Brain microvascular endothelial cell (primary cell): ENCODE measurements around the gene PCCB.
A peak's percentile ranks its signal among the peaks of the same experiment; 100 is the strongest.
"Not testable (repeated sequence)": the region's sequence is repeated elsewhere in the genome, so short reads cannot be mapped to it uniquely, and the experiment has no call there.

Experiments used
- DNase-seq: peaks from one replicate; pipeline ENCODE4 v3.0.0-alpha.2; 2020
- H3K27ac ChIP-seq: fragments of 250-450 bp; sonication (Bioruptor Pico); 2 replicates; pipeline ENCODE4 v1.5.1; 2020; ENCODE audit warnings: mild to moderate bottlenecking, moderate library complexity
- H3K27me3 ChIP-seq: fragments of 250-450 bp; sonication (Bioruptor Pico); replicated peaks from 2 replicates; pipeline ENCODE4 v1.5.1; 2020; ENCODE audit warnings: mild to moderate bottlenecking
- H3K36me3 ChIP-seq: fragments of 250-450 bp; sonication (Bioruptor Pico); replicated peaks from 2 replicates; pipeline ENCODE4 v1.5.1; 2020; ENCODE audit warnings: mild to moderate bottlenecking
- H3K4me3 ChIP-seq: 2 replicates; pipeline ENCODE4 v1.5.1; 2011; ENCODE audit warnings: low read depth, mild to moderate bottlenecking, control low read depth, low read length, moderate library complexity
- CTCF ChIP-seq: IDR thresholded peaks from 2 replicates; pipeline ENCODE4 v1.5.1; 2011; ENCODE audit warnings: low read depth, mild to moderate bottlenecking, moderate library complexity, low read length, control low read depth, inconsistent platforms; ENCODE audit errors: missing control alignments
- in situ Hi-C: cut with HindIII; loops from 2 replicates; pipeline ENCODE4 v1.10.0; 2017; ENCODE audit warnings: low sequenced_read_pairs, low pct_ligation_motif_present

The PCCB gene

DNA sequence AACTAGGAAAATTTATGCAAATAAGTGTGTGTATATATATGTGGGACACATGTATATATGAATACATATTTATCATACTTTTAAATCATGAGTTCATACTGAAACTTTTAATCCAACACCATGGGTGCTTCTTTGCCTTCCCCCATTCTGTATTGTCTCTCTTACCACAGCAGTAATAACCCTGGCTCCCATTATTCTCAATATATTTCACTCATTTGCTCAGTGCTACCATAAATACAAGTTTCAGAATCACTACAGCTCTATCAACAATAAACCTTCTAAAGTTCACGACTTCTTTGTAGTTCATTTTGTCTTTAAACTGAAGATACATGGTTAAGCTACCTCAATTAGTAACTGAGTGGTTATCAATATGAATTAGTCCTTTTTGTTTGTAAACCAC lies 82.2 kb downstream of the PCCB start:
- Histone ChIP-seq H3K4me3 (no peak overlapping the region), H3K27me3 (no peaks in the 10 kb centered on the region), H3K36me3 (peaks cover 6% of the 10 kb centered on the region), H3K27ac (no peak overlapping the region)
- no peak for DNase-seq
- no peak for TF ChIP-seq CTCF
- in situ Hi-C loops = no loop called here

DNA sequence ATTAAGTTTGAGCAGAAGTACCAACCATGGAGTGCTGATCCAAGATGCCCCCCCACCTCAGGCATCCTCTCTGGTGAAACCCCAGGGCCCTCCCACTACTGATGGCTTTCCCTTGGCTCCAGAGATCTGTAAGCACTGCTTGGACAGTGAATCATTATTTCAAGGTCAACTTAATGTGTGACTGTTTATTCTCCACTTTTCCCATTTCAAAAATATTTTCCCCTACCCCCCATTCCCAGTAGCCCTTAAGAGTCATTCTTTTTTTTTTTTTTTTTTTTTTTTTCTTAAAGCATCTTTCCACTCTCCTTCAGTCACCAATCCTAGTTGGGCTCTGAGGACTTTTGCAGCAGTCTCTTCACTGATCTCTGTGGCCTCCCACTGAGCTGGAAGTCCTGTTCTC lies 82.6 kb downstream of the PCCB start:
- in situ Hi-C loops = no loop called here

DNA sequence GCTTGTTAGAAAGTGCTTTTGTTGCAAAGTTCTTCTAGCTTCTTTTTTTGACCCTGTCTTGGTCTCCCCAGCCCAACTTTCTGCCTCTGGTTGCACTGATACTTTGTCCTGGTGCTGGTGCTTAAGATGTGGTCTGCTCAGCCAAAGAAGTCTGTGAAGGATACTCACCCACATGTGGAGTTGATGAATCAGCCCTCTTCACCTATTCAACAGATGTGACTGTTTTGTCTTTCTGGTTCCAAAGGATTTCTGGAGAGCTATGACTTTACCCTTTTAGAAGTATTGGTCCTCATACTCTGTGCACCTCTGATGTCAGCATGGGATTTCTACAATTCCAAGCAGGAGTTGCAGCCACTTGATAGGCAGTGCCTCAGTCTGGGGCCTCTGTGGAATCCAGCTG lies 84.1 kb downstream of the PCCB start:
- TF ChIP-seq CTCF = no peak
- DNase-seq = no peak
- no peak overlapping the region for H3K27ac ChIP-seq
- no peak overlapping the region for H3K4me3 ChIP-seq
- H3K27me3 ChIP-seq = no peaks in the 10 kb centered on the region
- in situ Hi-C loops = no loop called here
- peaks cover 6% of the 10 kb centered on the region for H3K36me3 ChIP-seq

More for the DNA sequence above, 82.6 kb downstream of the PCCB start:
- H3K27ac ChIP-seq = no peak overlapping the region
- no peak overlapping the region for H3K4me3 ChIP-seq
- no peaks in the 10 kb centered on the region for H3K27me3 ChIP-seq
- DNase-seq = peak; percentile 48
- TF ChIP-seq CTCF = no peak
- peaks cover 6% of the 10 kb centered on the region for H3K36me3 ChIP-seq

GRCh38 chr3:136334726-136335125 lies 84.6 kb downstream of the PCCB start:
- H3K27ac ChIP-seq, H3K4me3 ChIP-seq, H3K27me3 ChIP-seq, H3K36me3 ChIP-seq, DNase-seq, in situ Hi-C loops: not testable (repeated sequence)

DNA sequence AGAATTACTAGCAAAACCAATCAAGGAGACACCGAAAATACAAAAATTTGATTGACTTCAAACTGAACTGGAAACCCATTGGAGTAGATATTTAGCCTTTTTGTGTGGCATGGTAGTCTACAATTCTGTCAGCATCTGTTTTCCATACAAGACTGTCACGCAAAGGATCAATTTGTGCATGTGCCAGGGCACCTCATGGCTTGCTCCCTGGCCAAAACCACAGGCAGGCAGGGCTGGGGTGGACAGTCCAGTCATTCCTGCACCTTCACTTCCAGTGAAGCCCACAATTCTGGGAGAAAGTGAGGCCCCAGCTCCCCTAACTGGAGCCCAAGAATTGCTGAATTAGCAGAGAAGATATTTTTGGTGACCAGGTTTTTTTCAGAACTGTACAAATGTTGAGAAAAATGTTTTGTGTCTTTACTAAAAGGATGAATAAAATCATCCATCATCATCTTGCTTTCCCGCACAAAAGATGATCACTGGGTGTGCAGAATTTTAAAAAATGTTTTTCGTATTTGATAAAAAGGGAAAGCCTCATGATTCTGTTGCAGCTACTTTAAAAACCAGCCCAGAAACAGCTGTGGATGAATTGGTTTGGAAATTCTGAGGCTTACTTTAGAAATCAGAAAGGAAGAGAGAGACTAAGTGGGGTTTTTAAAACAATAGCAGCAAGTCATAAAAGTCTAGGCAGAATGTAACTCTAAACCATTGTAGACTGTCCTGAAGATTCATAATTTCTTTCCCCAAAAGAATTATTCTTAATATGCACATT lies 86.4 kb downstream of the PCCB start:
- no peak overlapping the region for H3K4me3 ChIP-seq
- in situ Hi-C loops = no loop called here
- peaks cover 10% of the 10 kb centered on the region for H3K36me3 ChIP-seq
- TF ChIP-seq CTCF = no peak
- H3K27ac ChIP-seq = no peak overlapping the region
- no peak for DNase-seq
- no peaks in the 10 kb centered on the region for H3K27me3 ChIP-seq

DNA sequence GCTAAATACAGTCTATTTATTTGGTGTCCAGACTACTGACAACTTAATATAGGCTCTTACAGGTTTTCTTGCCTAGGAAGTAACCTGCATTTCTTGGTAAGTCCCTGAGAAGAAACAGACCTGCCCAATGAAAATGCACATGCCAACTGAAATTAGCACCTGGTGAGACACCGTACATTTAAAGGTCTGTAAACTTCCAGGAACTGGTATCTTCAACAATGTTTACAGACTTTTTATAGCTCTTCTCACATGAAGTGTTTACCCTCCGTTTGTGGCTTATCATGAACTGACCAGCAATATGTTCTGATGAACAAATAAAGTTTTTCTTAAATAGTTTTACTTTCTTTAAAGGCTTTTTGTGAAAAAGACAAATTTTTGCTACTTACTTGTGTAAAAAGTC lies 93.3 kb downstream of the PCCB start:
- no peak for DNase-seq
- no peak for TF ChIP-seq CTCF
- Histone ChIP-seq H3K27ac (peak overlapping the region; percentile 43), H3K4me3 (no peak overlapping the region), H3K27me3 (no peaks in the 10 kb centered on the region), H3K36me3 (peaks cover 3% of the 10 kb centered on the region)
- in situ Hi-C loops = no loop called here
